ENCODE measurements around the gene FBXW7. TPM values are rescaled to one million over a fixed set of nuclear protein-coding genes. Genes with fewer than 3 reads are reported as not detected.

FBXW7 gene
- polyA plus RNA-seq, 1 of the 3 experiments (the other 2 are of a cell fraction), result 7.7 TPM

GRCh38 chr4:152322656-152323055 lies 213.2 kb downstream of the FBXW7 start:
- Histone ChIP-seq H3K4me2 (no peak overlapping the region), H3K27me3 (ENCODE audit: insufficient read depth) (no peaks in the 10 kb centered on the region), H3K36me3 (replicated peaks in 1 of 2; ENCODE audit: control insufficient read depth in 1 of 2, insufficient read depth in 2 of 2, low read length in 1 of 2) (peaks cover 56 to 66% of the 10 kb centered on the region in 2 experiments), H3K9ac (no peak overlapping the region), H3F3A (replicated peaks; ENCODE audit: insufficient read depth) (no peaks in the 10 kb centered on the region), H2AFZ (ENCODE audit: low read depth) (no peak overlapping the region), H3K27ac (ENCODE audit: low read depth in 2 of 2, low read length in 1 of 2) (no peak overlapping the region), H3K4me3 (ENCODE audit: low read depth in 2 of 2, low read length in 1 of 2) (no peak overlapping the region), H3K79me2 (ENCODE audit: insufficient read depth) (no peaks in the 10 kb centered on the region), H3K4me1 (ENCODE audit: control insufficient read depth in 1 of 2, insufficient read depth in 2 of 2, low read depth in 1 of 2, low read length in 1 of 2) (no peaks in the 10 kb centered on the region; a peak in 2 of 4 replicates), H3K9me2 (no peaks in the 10 kb centered on the region), H4K20me1 (ENCODE audit: insufficient read depth) (no peaks in the 10 kb centered on the region), H3K9me3 (no peaks in the 10 kb centered on the region)
- TF ChIP-seq, protein P1, sequence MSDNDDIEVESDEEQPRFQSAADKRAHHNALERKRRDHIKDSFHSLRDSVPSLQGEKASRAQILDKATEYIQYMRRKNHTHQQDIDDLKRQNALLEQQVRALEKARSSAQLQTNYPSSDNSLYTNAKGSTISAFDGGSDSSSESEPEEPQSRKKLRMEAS (IDR thresholded peaks at IDR 0.05; ENCODE audit: low read depth), result no peak
- TF ChIP-seq JUND (IDR thresholded peaks at IDR 0.05) (no peak), RFX5 (IDR thresholded peaks at IDR 0.05; ENCODE audit: low read length) (no peak), EZH2phosphoT487 (IDR thresholded peaks at IDR 0.05; ENCODE audit: borderline replicate concordance, low read depth) (no peak), ELF1 (IDR thresholded peaks at IDR 0.05) (no peak), NRF1 (IDR thresholded peaks at IDR 0.05; ENCODE audit: low read depth, low read length) (no peak), FOXJ3 (CRISPR knock-in tag; IDR thresholded peaks at IDR 0.05) (no peak), NFIC (IDR thresholded peaks at IDR 0.05; ENCODE audit: borderline replicate concordance) (no peak), SMC3 (IDR thresholded peaks at IDR 0.05; ENCODE audit: low read depth, low read length) (no peak), SIN3A (IDR thresholded peaks at IDR 0.05; ENCODE audit: borderline replicate concordance, low read depth, low read length) (no peak), TEAD4 (IDR thresholded peaks at IDR 0.05; ENCODE audit: borderline replicate concordance, insufficient read depth) (no peak), CHD2 (IDR thresholded peaks at IDR 0.05; ENCODE audit: low read length, partially characterized antibody) (no peak), FOXM1 (IDR thresholded peaks at IDR 0.05; ENCODE audit: low read depth) (no peak)
- TF ChIP-seq, protein P2, sequence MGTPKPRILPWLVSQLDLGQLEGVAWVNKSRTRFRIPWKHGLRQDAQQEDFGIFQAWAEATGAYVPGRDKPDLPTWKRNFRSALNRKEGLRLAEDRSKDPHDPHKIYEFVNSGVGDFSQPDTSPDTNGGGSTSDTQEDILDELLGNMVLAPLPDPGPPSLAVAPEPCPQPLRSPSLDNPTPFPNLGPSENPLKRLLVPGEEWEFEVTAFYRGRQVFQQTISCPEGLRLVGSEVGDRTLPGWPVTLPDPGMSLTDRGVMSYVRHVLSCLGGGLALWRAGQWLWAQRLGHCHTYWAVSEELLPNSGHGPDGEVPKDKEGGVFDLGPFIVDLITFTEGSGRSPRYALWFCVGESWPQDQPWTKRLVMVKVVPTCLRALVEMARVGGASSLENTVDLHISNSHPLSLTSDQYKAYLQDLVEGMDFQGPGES (IDR thresholded peaks at IDR 0.05; ENCODE audit: low read depth, low read length), result no peak
- TF ChIP-seq, protein P3, sequence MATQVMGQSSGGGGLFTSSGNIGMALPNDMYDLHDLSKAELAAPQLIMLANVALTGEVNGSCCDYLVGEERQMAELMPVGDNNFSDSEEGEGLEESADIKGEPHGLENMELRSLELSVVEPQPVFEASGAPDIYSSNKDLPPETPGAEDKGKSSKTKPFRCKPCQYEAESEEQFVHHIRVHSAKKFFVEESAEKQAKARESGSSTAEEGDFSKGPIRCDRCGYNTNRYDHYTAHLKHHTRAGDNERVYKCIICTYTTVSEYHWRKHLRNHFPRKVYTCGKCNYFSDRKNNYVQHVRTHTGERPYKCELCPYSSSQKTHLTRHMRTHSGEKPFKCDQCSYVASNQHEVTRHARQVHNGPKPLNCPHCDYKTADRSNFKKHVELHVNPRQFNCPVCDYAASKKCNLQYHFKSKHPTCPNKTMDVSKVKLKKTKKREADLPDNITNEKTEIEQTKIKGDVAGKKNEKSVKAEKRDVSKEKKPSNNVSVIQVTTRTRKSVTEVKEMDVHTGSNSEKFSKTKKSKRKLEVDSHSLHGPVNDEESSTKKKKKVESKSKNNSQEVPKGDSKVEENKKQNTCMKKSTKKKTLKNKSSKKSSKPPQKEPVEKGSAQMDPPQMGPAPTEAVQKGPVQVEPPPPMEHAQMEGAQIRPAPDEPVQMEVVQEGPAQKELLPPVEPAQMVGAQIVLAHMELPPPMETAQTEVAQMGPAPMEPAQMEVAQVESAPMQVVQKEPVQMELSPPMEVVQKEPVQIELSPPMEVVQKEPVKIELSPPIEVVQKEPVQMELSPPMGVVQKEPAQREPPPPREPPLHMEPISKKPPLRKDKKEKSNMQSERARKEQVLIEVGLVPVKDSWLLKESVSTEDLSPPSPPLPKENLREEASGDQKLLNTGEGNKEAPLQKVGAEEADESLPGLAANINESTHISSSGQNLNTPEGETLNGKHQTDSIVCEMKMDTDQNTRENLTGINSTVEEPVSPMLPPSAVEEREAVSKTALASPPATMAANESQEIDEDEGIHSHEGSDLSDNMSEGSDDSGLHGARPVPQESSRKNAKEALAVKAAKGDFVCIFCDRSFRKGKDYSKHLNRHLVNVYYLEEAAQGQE (IDR thresholded peaks at IDR 0.05; ENCODE audit: low read depth, low read length), result no peak
- no peak for DNase-seq
- ChIA-PET POLR2A (interaction anchor here (0.6 kb wide), 1 partner anchor 772 kb away, joined by 6 read pairs; no protein-coding TSS in a partner anchor), CTCF (interaction anchor here (0.6 to 1.1 kb wide), 4 partner anchors 11 to 307 kb away, joined by 3 read pairs; no protein-coding TSS in a partner anchor)
- WGBS (ENCODE audit: low lambda C conversion rate), result 94% methylated on average over 6 of the region's 6 CpGs
